ENCODE results near the gene HS6ST2. TPM values are rescaled to one million over a fixed set of nuclear protein-coding genes. Genes with fewer than 3 reads are reported as not detected.

Gene HS6ST2
- total RNA-seq, 1 donor from 2014 or later: not detected

- DNase-seq (ENCODE audit: low spot score in 2 of 2): no peak
- H3K27ac ChIP-seq: no peak overlapping the region
- no peaks in the 10 kb centered on the region for H3K4me1 ChIP-seq
- intact Hi-C loops (cut with DNase I): no loop called here
- no peaks in the 10 kb centered on the region for H3K9me3 ChIP-seq
- no peaks in the 10 kb centered on the region for H3K36me3 ChIP-seq
- H3K4me3 ChIP-seq: no peak overlapping the region
- TF ChIP-seq CTCF (IDR thresholded peaks at IDR 0.05): no peak
- H3K27me3 ChIP-seq: no peaks in the 10 kb centered on the region
Measured at GRCh38 chrX:132662844-132663243, 295.6 kb downstream of the HS6ST2 start.

- Histone ChIP-seq H3K9me3 (no peaks in the 10 kb centered on the region), H3K4me3 (no peak overlapping the region), H3K36me3 (no peaks in the 10 kb centered on the region), H3K4me1 (no peaks in the 10 kb centered on the region), H3K27me3 (no peaks in the 10 kb centered on the region), H3K27ac (no peak overlapping the region)
- DNase-seq (ENCODE audit: low spot score in 2 of 2): no peak
- no peak for TF ChIP-seq CTCF (IDR thresholded peaks at IDR 0.05)
- intact Hi-C loops (cut with DNase I): no loop called here
Measured at GRCh38 chrX:132657876-132658275, 300.6 kb downstream of the HS6ST2 start.

GRCh38 chrX:132652871-132653270, 305.6 kb downstream of the HS6ST2 start:
- intact Hi-C loops (cut with DNase I): no loop called here
- H3K27ac ChIP-seq: no peak overlapping the region
- no peak for DNase-seq (ENCODE audit: low spot score in 2 of 2)
- no peak for TF ChIP-seq CTCF (IDR thresholded peaks at IDR 0.05)
- no peaks in the 10 kb centered on the region for H3K4me1 ChIP-seq
- H3K4me3 ChIP-seq: no peak overlapping the region
- no peaks in the 10 kb centered on the region for H3K36me3 ChIP-seq
- H3K27me3 ChIP-seq: no peaks in the 10 kb centered on the region
- no peaks in the 10 kb centered on the region for H3K9me3 ChIP-seq

GRCh38 chrX:132651421-132652086, 306.9 kb downstream of the HS6ST2 start:
- Histone ChIP-seq H3K27ac (no peak overlapping the region), H3K9me3 (no peaks in the 10 kb centered on the region), H3K4me1 (no peaks in the 10 kb centered on the region), H3K4me3 (no peak overlapping the region), H3K36me3 (no peaks in the 10 kb centered on the region), H3K27me3 (no peaks in the 10 kb centered on the region)
- intact Hi-C loops (cut with DNase I): no loop called here
- TF ChIP-seq CTCF (IDR thresholded peaks at IDR 0.05): no peak
- DNase-seq (ENCODE audit: low spot score in 2 of 2): no peak

GRCh38 chrX:132648895-132649294, 309.5 kb downstream of the HS6ST2 start:
- H3K9me3 ChIP-seq: no peaks in the 10 kb centered on the region
- no peak for DNase-seq (ENCODE audit: low spot score in 2 of 2)
- intact Hi-C loops (cut with DNase I): no loop called here
- H3K4me3 ChIP-seq: no peak overlapping the region
- no peaks in the 10 kb centered on the region for H3K4me1 ChIP-seq
- H3K27me3 ChIP-seq: no peaks in the 10 kb centered on the region
- H3K27ac ChIP-seq: no peak overlapping the region
- H3K36me3 ChIP-seq: no peaks in the 10 kb centered on the region
- no peak for TF ChIP-seq CTCF (IDR thresholded peaks at IDR 0.05)

GRCh38 chrX:132639446-132639845, 319.0 kb downstream of the HS6ST2 start:
- Histone ChIP-seq H3K4me3 (no peak overlapping the region), H3K4me1 (no peaks in the 10 kb centered on the region), H3K27ac (no peak overlapping the region), H3K9me3 (no peaks in the 10 kb centered on the region), H3K27me3 (no peaks in the 10 kb centered on the region), H3K36me3 (no peaks in the 10 kb centered on the region)
- intact Hi-C loops (cut with DNase I): loop anchor here (10.0 kb wide), 1 partner anchor 415 kb away; no protein-coding TSS in a partner anchor
- no peak for DNase-seq (ENCODE audit: low spot score in 2 of 2)
- TF ChIP-seq CTCF (IDR thresholded peaks at IDR 0.05): no peak

Measured in ascending aorta (tissue), 2 donors.